Left renal pelvis (tissue), 4 donors: ENCODE data around the gene CNP. TPM values are rescaled to one million over a fixed set of nuclear protein-coding genes. Genes with fewer than 3 reads are reported as not detected.

Source experiments
- DNase-seq, 4 donors: peaks; one replicate each; pipeline ENCODE4 v3.0.0-alpha.2; 2013; ENCODE audit warnings: low read depth in 4 of 4, low spot score in 3 of 4
- polyA plus RNA-seq, 4 donors: library from polyadenylated mRNA; unstranded; fragments of 120-200 nt; gene quantifications; one replicate each; pipeline ENCODE4 v1.2.1, GENCODE V29; 2013; ENCODE audit not compliant: insufficient read length in 4 of 4

Gene CNP
- polyA plus RNA-seq, 4 donors: 55.9 to 72.1 (median 60.9) TPM

- DNase-seq: no peak
Observed at GRCh38 chr17:41939693-41940090, 26.9 kb upstream of the CNP start.

GRCh38 chr17:41941168-41941567 is 25.4 kb upstream of the CNP start:
- no peak for DNase-seq

- no peak for DNase-seq
Observed at GRCh38 chr17:41942626-41943373, 23.8 kb upstream of the CNP start.

GRCh38 chr17:41943492-41943891 is 23.1 kb upstream of the CNP start:
- no peak for DNase-seq

GRCh38 chr17:41944943-41945342 is 21.7 kb upstream of the CNP start:
- DNase-seq: no peak

GRCh38 chr17:41948762-41949460 is 17.7 kb upstream of the CNP start:
- DNase-seq: no peak

GRCh38 chr17:41956522-41956921 is 10.1 kb upstream of the CNP start:
- DNase-seq: no peak

- no peak for DNase-seq
Observed at GRCh38 chr17:41957031-41957868, 9.3 kb upstream of the CNP start.

- DNase-seq: no peak
Observed at GRCh38 chr17:41957869-41958439, 8.6 kb upstream of the CNP start.

- no peak for DNase-seq
Observed at GRCh38 chr17:41959030-41959335, 7.6 kb upstream of the CNP start.

GRCh38 chr17:41959336-41960095 is 7.1 kb upstream of the CNP start:
- DNase-seq: peak in 1 of 4 donors; percentile 36

- DNase-seq: no peak
Observed at GRCh38 chr17:41962111-41962510, 4.5 kb upstream of the CNP start.

- DNase-seq: peak in 1 of 4 donors; percentile 55
Observed at GRCh38 chr17:41962768-41963434, 3.7 kb upstream of the CNP start.

- DNase-seq: peak in 1 of 4 donors; percentile 21
Observed at GRCh38 chr17:41965694-41966462, 717 bp upstream of the CNP start.

GRCh38 chr17:41967141-41967920 is 736 bp downstream of the CNP start:
- DNase-seq: no peak

- no peak for DNase-seq
Observed at GRCh38 chr17:41967921-41968578, 1.5 kb downstream of the CNP start.

- no peak for DNase-seq
Observed at GRCh38 chr17:41968676-41969075, 2.1 kb downstream of the CNP start.

- no peak for DNase-seq
Observed at GRCh38 chr17:41970901-41971331, 4.3 kb downstream of the CNP start.
